Thyroid gland (tissue), 4 donors: ENCODE measurements around the gene RPS27A. TPM values are rescaled to one million over a fixed set of nuclear protein-coding genes. Genes with fewer than 3 reads are reported as not detected.

Source experiments
- DNase-seq, 2 donors: peaks; one replicate each; pipeline ENCODE4 v3.0.0-alpha.2; 2019
- H3K27ac ChIP-seq, 3 donors: fragments of 200-600 bp; sonication (generic); 1 replicate in 2 of 3; 2 replicates in 1 of 3; pipeline ENCODE4 v1.5.1; 2016 to 2019; ENCODE audit warnings: mild to moderate bottlenecking in 1 of 3, moderate library complexity in 1 of 3
- H3K27me3 ChIP-seq: fragments of 200-600 bp; sonication (generic); one replicate; pipeline ENCODE4 v1.5.1; 2019
- H3K36me3 ChIP-seq, 2 donors: fragments of 200-600 bp; sonication (generic); one replicate each; pipeline ENCODE4 v1.5.1; 2016 to 2019
- H3K4me1 ChIP-seq, 2 donors: fragments of 200-600 bp; sonication (generic); one replicate each; pipeline ENCODE4 v1.5.1; 2017 to 2019
- H3K4me3 ChIP-seq, 3 donors: fragments of 200-600 bp; sonication (generic); replicated peaks in 1 of 3; 1 replicate in 2 of 3; 2 replicates in 1 of 3; pipeline ENCODE4 v1.5.1; 2016; ENCODE audit warnings: mild to moderate bottlenecking in 1 of 3
- H3K9me3 ChIP-seq: fragments of 200-600 bp; sonication (generic); one replicate; pipeline ENCODE4 v1.5.1; 2017
- POLR2A ChIP-seq, 2 donors: fragments of 450-650 bp; IDR thresholded peaks; one replicate each; pipeline ENCODE4 v1.6.1; 2017; ENCODE audit warnings: antibody characterized with exemption in 2 of 2, mild to moderate bottlenecking in 2 of 2, moderate library complexity in 1 of 2
- WGBS, 2 donors: methylation state at CpG; one replicate each; pipeline ENCODE4 v1.1.5; 2017; 5-methylcytosine and 5-hydroxymethylcytosine counted together
- intact Hi-C: fragments of 100-400 bp; cut with DNase I; formaldehyde crosslinking; loops from one replicate; pipeline ENCODE4 v1.15.1; 2023
- total RNA-seq, 4 donors: library from RNA; depleted of rRNA; stranded (reverse); fragments of >200 nt; gene quantifications; one replicate each; pipeline ENCODE4 v1.2.3, GENCODE V29; 2016
- TF ChIP-seq, protein P1 (sequence below), 6 experiments: fragments of 200-600 bp in 3 of 6; fragments of 450-650 bp in 3 of 6; sonication (generic) in 3 of 6; IDR thresholded peaks; one replicate each; pipeline ENCODE4 v1.5.1; 2016 to 2019; ENCODE audit warnings: antibody characterized with exemption in 6 of 6, mild to moderate bottlenecking in 2 of 6, inconsistent platforms in 1 of 6, moderate library complexity in 1 of 6

The RPS27A gene
- total RNA-seq, 4 donors from 2014 or later, result 529 to 1,905 (median 1,352) TPM

DNA sequence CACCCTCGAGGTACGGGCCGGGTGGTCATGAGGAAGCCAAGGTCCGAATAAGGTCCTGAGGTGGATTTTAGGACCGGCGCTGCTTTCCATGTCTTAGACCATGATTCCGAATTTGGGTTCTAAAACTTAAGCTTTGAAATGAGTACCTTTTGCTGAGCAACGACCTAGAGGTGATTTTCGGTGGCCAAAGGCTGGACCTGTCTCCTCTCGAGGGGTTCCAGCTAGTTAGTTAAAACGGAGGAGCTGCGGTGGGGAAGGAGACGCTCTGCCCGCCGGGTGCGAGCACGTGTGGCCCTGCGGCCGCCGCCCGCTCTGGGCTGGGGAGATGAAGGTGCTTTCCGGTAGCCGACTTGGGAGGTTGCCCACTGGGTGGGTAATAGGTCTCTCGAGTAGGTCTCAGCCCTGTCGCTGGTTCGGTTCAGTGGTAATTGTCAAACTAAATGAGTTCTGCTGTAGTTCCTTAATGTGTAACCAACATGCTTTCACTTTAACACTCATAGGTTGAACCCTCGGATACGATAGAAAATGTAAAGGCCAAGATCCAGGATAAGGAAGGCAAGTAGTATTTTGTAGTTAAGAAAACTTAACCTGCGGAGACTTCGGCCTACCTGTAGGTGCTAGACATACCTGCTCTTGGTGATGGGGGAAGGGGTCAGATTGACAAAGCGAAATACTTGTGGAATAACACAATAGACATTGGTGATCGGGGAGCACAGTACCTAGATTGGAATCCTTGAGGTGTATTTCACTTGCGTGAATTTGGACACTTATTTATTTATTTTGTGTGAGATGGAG, 572 bp downstream of the RPS27A start:
- TF ChIP-seq POLR2A (IDR thresholded peaks at IDR 0.05), result no peak
- TF ChIP-seq, protein P1, sequence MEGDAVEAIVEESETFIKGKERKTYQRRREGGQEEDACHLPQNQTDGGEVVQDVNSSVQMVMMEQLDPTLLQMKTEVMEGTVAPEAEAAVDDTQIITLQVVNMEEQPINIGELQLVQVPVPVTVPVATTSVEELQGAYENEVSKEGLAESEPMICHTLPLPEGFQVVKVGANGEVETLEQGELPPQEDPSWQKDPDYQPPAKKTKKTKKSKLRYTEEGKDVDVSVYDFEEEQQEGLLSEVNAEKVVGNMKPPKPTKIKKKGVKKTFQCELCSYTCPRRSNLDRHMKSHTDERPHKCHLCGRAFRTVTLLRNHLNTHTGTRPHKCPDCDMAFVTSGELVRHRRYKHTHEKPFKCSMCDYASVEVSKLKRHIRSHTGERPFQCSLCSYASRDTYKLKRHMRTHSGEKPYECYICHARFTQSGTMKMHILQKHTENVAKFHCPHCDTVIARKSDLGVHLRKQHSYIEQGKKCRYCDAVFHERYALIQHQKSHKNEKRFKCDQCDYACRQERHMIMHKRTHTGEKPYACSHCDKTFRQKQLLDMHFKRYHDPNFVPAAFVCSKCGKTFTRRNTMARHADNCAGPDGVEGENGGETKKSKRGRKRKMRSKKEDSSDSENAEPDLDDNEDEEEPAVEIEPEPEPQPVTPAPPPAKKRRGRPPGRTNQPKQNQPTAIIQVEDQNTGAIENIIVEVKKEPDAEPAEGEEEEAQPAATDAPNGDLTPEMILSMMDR (IDR thresholded peaks at IDR 0.05), result no peak
- DNase-seq, result peak; percentile 73 to 74
- H3K36me3 ChIP-seq, result peaks cover 17 to 27% of the 10 kb centered on the region in 2 donors
- H3K9me3 ChIP-seq, result no peaks in the 10 kb centered on the region
- H3K4me3 ChIP-seq, result peak overlapping the region; percentile 75 to 100 (median 94)
- H3K4me1 ChIP-seq, result peaks cover 19 to 25% of the 10 kb centered on the region in 2 donors
- intact Hi-C loops, result no loop called here
- 4 to 6% methylated on average over 29 to 31 of the region's 33 CpGs for WGBS, 2 donors
- no peaks in the 10 kb centered on the region for H3K27me3 ChIP-seq
- H3K27ac ChIP-seq, result peak overlapping the region; percentile 84 to 95 (median 88)

DNA sequence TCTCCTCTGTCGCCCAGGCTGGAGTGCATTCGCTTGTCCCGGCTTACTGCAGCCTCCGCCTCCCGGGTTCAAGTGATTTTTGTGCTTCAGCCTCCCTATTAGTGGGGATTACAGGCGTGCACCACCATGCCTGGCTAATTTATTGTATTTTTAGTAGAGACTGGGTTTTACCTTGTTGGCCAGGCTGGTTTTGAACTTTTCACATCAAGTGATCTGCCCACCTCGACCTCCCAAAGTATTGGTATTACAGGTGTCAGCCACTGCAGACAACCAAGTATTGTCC, 1.1 kb downstream of the RPS27A start:
- peaks cover 17 to 27% of the 10 kb centered on the region in 2 donors for H3K36me3 ChIP-seq
- 69 to 70% methylated on average over 7 of the region's 7 CpGs for WGBS, 2 donors
- intact Hi-C loops, result no loop called here
- H3K27me3 ChIP-seq, result no peaks in the 10 kb centered on the region
- peak overlapping the region in 2 of 3 donors; percentile 84 to 95 for H3K27ac ChIP-seq
- DNase-seq, result no peak
- TF ChIP-seq, protein P1 (IDR thresholded peaks at IDR 0.05), result no peak
- TF ChIP-seq POLR2A (IDR thresholded peaks at IDR 0.05), result no peak
- H3K4me1 ChIP-seq, result peaks cover 19 to 25% of the 10 kb centered on the region in 2 donors
- H3K4me3 ChIP-seq, result peak overlapping the region in 1 of 3 donors; percentile 75
- H3K9me3 ChIP-seq, result no peaks in the 10 kb centered on the region

DNA sequence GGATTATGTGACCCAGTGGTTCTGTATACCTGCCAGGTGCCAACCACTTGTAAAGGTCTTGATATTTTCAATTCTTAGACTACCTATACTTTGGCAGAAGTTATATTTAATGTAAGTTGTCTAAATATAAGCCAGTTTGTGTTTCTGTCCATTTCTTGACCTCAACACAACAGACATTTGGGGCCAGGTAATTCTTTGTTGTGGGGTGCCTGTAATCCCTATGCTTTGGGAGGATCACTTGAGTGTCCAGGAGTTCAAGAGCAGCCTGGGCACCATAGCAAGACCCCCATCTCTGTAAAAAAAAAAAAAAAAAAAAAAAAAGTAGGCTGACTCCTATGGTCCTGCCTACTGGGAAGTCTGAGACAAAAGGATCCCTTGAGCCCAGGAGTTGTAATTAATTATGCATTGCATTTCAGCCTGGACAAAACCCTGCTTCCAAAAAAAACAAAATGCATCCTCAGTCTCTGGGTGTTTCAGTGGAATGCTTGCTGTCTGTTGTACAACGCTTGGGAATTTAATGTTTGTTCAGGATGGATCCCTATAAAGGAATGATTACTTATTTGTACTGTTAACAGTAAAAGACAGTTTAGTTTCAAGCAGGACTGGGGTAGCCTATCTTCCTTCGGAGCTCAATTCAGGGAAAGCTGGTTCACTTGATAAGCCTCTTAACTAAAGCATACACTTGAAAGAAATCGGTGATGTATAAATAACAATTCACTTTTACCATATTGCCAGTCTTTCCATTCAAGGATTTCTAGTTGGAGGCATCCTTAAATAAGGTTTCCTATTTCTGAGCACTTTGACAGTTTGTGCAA, 3.4 kb downstream of the RPS27A start:
- Histone ChIP-seq H3K27ac (no peak overlapping the region), H3K36me3 (peaks cover 27 to 33% of the 10 kb centered on the region in 2 donors), H3K4me3 (no peak overlapping the region), H3K9me3 (no peaks in the 10 kb centered on the region), H3K27me3 (no peaks in the 10 kb centered on the region), H3K4me1 (peaks cover 15 to 20% of the 10 kb centered on the region in 2 donors)
- 71 to 75% methylated on average over 3 of the region's 3 CpGs for WGBS, 2 donors
- intact Hi-C loops, result no loop called here
- DNase-seq, result no peak
- TF ChIP-seq POLR2A (IDR thresholded peaks at IDR 0.05), result no peak
- TF ChIP-seq, protein P1 (IDR thresholded peaks at IDR 0.05), result no peak

- intact Hi-C loops, result no loop called here
- peaks cover 27 to 33% of the 10 kb centered on the region in 2 donors for H3K36me3 ChIP-seq
- H3K4me1 ChIP-seq, result peaks cover 7 to 14% of the 10 kb centered on the region in 2 donors
- DNase-seq, result no peak
- H3K27me3 ChIP-seq, result no peaks in the 10 kb centered on the region
- no peak for TF ChIP-seq POLR2A (IDR thresholded peaks at IDR 0.05)
- TF ChIP-seq, protein P1 (IDR thresholded peaks at IDR 0.05), result no peak
- H3K9me3 ChIP-seq, result no peaks in the 10 kb centered on the region
- WGBS, 2 donors, result 91 to 94% methylated on average over 2 of the region's 2 CpGs
- no peak overlapping the region for H3K4me3 ChIP-seq
- H3K27ac ChIP-seq, result no peak overlapping the region
Measured at GRCh38 chr2:55236992-55237543, 4.6 kb downstream of the RPS27A start.
